GM12874 (cell line): ENCODE results near the gene FBXO11.
A peak's percentile ranks its signal among the peaks of the same experiment; 100 is the strongest.

ENCODE experiments used
- CTCF ChIP-seq: IDR thresholded peaks from 2 replicates; pipeline ENCODE4 v1.5.1; 2011; ENCODE audit warnings: low read depth, mild to moderate bottlenecking, control low read depth, low read length, moderate library complexity; ENCODE audit not compliant: insufficient read depth

Gene FBXO11

DNA sequence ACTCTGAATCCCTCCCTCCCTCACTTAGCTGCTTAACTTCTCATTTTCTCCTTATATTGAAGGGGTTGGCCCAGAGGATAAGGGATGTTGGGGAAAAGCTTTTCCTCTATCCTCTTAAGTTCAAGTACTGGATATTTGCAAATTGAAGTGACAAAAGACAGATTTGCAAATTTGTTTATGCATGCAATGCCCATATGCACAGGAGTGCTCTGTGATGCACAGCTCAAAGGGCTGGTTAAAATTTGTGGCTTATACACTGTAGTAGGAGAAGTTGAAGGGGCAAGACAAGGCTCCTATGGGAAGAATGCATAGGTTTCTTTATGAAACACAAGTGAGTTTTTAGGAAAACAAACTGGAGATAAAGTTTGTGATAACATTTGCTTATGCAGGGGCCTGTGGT is 131.7 kb downstream of the FBXO11 start:
- no peak for TF ChIP-seq CTCF

GRCh38 chr2:47772343-47772742 is 134.0 kb downstream of the FBXO11 start:
- TF ChIP-seq CTCF: no peak

DNA sequence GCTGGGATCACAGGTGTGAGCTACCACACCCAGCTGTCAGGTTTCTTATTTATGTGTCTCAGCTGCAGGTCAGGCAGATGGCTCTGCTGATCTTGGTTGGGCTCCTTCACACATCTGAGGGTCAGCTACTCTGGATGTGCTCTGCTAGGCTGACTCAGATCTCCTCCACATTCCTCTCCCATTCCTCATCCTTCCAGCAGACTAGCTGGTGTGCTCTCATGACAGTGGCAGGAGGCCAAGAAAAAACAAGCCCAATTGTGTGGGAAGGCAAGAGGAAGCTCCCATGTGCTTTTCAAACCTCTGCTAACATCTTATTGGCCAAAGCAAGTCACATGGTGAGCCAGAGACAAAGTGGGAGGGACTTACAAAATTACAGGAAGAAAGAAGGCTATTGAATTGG is 135.1 kb downstream of the FBXO11 start:
- no peak for TF ChIP-seq CTCF

DNA sequence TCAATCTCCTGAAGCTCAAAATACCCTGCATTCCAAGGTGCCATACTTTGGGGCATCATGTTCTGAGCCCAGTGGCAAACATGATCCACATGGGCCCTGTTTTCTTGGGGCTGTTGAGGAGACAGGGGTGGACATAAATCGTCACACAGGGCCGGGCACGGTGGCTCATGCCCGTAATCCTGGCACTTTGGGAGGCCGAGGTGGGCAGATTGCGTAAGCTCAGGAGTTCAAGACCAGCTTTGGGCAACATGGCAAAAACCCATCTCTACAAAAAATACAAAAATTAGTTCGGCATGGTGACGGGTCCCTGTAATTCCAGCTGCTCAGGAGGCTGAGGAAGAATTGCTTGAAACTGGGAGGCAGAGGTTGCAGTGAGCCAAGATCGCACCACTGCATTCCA is 137.0 kb downstream of the FBXO11 start:
- no peak for TF ChIP-seq CTCF

DNA sequence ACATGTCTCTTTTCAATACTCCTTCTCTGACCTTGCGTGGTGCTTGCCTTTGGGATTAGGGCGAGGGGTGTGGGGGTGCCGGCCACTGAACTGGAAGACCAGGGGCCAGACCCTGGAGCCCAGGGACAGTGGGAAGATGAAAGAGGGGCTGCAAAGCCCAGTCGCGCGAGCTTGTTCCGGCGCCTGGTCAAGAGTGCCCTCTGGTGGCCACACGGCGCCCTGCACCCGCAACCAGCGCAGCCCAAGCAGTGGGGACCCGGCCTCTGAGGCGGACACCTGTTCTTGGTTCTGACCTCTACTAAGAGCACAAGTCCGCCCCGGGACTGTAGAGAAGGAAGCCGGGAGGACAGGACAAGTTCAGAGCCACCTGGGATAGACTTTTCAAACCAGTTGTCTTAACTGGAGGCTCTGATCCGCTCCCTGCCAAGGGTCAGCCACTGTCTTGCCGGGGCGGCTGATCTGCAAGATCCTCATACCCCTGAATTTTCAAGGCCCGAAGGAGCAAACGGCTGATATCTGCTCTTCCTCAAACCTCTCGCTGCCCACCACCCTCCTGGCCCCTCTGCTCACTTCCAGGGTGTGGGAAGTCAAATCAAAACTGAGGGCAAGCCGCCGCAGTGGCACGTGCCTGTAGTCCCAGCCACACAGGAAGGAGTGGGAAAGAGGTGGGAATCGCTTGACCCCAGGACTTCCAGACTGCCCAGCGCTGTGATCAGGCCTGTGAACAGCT is 138.3 kb downstream of the FBXO11 start:
- peak; percentile 100 for TF ChIP-seq CTCF

- no peak for TF ChIP-seq CTCF
These were observed 138.8 kb downstream of the FBXO11 start for GRCh38 chr2:47767497-47767844.

DNA sequence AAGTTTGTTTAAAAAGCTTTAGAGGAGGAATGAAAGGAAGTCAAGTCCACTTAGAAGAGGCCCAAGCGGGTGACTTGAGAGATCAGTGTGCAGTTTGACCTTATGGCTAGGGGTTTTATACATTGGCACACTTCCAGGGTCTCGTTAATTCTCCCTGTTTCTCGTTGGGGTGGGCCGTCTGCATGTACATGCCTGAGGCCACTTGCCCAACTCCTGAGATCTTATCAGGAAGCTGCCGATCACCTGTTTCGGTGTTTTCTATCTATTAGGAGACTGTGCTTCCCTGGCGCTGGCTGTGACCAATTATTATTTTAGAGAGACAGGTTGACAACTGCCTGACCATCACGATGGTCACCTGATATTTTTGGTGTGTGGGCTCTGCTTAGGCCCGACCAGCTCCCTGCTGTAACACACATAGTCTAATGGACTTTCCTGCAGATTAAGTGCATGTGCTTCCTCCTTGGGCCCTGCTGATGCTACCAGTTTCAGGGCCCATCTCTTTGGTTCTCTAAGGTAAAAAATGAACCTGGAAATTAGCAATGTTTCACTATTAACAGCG is 154.4 kb downstream of the FBXO11 start:
- no peak for TF ChIP-seq CTCF

GRCh38 chr2:47747878-47748277 is 158.4 kb downstream of the FBXO11 start:
- TF ChIP-seq CTCF: no peak
